Measurements from ENCODE around the gene LPCAT2.

- TF ChIP-seq CTCF (IDR thresholded peaks at IDR 0.05), result no peak
- no peak for TF ChIP-seq POLR2A (IDR thresholded peaks at IDR 0.05)
These were observed 12.9 kb downstream of the LPCAT2 start for GRCh38 chr16:55521792-55522191.
